Activated naive CD8-positive, alpha-beta T cell treated with anti-CD3 and anti-CD28 coated beads, Interleukin-2, amount 50 U/mL, for 24 hours (primary cell): ENCODE data around the gene ZNF385B.

Experiments used
- ATAC-seq: fragments of 150-1000 bp; cut with Tn5 transposase; one replicate; pipeline ENCODE4 v1.10.0; 2021
- DNase-seq: peaks from one replicate; pipeline ENCODE4 v3.0.0; 2021
- H3K27ac Mint-ChIP-seq: one replicate; pipeline ENCODE4 v1.8.0; 2021; ENCODE audit warnings: mild to moderate bottlenecking, mixed read lengths
- H3K27me3 Mint-ChIP-seq: one replicate; pipeline ENCODE4 v1.8.0; 2021; ENCODE audit warnings: mixed read lengths
- H3K36me3 Mint-ChIP-seq: one replicate; pipeline ENCODE4 v1.8.0; 2021; ENCODE audit warnings: low read depth, mixed read lengths
- H3K4me1 Mint-ChIP-seq: one replicate; pipeline ENCODE4 v1.8.0; 2021; ENCODE audit warnings: mixed read lengths
- H3K4me3 Mint-ChIP-seq: one replicate; pipeline ENCODE4 v1.8.0; 2021; ENCODE audit warnings: mild to moderate bottlenecking, moderate library complexity, mixed read lengths
- H3K9me3 Mint-ChIP-seq: one replicate; pipeline ENCODE4 v1.8.0; 2021; ENCODE audit warnings: mixed read lengths

ZNF385B gene

DNA sequence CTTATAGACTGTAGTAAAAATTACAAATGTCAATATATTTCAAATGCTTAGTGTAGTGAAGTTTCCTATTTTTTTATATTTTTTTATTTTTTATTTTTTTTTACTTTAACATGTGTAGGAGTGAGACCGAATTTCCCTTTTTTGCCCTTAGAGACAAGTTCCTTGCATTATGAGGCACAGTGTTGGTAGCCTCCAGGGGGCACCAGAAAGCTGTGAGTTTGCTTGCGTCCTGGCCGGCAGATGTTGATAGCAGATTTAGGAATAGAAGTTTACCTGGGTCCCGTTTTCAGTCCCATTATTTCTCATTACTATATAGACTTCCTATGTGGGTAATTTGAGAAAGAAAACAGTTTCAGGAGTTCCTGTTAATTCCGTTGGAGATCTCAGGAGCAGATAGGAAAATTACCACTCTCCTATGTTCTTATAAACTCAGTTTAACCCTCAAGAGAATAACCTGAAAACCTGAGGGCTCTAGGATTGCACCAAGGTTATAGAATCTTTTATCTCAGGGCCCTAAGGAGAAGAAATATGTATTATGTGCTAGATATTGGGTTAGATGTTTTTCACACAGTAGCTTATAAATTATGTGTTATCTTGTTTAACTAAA, 439.3 kb downstream of the ZNF385B start:
- no peak for ATAC-seq
- H3K36me3 Mint-ChIP-seq: no peaks in the 10 kb centered on the region
- no peaks in the 10 kb centered on the region for H3K4me1 Mint-ChIP-seq
- no peak overlapping the region for H3K4me3 Mint-ChIP-seq
- H3K9me3 Mint-ChIP-seq: no peaks in the 10 kb centered on the region
- peaks cover 4% of the 10 kb centered on the region for H3K27me3 Mint-ChIP-seq
- DNase-seq: peak; percentile 61
- no peak overlapping the region for H3K27ac Mint-ChIP-seq

DNA sequence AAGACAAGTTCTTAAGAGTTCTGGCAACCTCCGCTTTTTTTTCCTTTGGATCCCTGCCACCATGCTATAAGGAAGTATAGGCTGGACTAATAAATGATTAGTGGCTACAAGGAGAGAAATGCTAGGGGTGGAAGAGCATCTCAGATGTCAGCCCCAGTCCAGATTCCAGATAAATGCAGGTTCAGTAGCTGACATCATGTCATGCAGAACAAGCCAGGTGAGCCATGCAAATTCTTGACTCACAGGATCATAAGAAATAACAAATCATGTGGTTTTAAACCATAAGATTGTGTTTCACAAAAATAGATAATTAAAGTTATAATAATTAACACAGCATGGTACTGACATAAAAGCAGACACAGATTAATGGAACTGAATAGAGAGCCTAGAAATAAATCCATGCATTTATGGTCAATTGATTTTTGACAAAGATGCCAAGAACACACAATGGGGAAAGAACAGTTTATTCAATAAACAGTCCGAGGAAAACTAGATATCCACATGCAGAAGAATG, 443.9 kb downstream of the ZNF385B start:
- Mint-ChIP-seq H3K27me3 (peaks cover 12% of the 10 kb centered on the region), H3K36me3 (no peaks in the 10 kb centered on the region), H3K27ac (no peak overlapping the region), H3K4me3 (no peak overlapping the region), H3K9me3 (no peaks in the 10 kb centered on the region), H3K4me1 (no peaks in the 10 kb centered on the region)
- ATAC-seq (no peak), DNase-seq (no peak)

DNA sequence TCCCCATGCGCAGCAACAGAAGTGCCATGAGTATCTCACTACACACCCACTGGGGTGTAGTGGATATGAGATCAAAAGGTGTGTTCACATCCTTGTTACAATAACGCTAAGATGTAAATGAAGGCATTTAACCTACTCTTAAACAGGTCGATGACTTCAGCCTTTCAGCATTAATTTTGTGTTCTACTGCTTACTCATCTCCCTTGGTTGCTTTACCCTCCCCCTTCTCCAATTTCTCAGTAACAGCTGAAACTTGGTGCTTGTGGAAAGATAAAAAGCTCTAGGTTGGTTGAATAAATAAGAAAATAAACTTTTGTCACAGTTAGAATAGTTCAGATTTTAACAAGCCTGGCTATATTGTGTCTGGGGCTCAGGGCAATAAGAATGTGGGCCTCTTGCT, 449.3 kb downstream of the ZNF385B start:
- Mint-ChIP-seq H3K27ac (no peak overlapping the region), H3K4me3 (no peak overlapping the region), H3K9me3 (no peaks in the 10 kb centered on the region), H3K36me3 (no peaks in the 10 kb centered on the region), H3K27me3 (peaks cover 29% of the 10 kb centered on the region), H3K4me1 (peaks cover 2% of the 10 kb centered on the region)
- ATAC-seq (no peak), DNase-seq (no peak)

DNA sequence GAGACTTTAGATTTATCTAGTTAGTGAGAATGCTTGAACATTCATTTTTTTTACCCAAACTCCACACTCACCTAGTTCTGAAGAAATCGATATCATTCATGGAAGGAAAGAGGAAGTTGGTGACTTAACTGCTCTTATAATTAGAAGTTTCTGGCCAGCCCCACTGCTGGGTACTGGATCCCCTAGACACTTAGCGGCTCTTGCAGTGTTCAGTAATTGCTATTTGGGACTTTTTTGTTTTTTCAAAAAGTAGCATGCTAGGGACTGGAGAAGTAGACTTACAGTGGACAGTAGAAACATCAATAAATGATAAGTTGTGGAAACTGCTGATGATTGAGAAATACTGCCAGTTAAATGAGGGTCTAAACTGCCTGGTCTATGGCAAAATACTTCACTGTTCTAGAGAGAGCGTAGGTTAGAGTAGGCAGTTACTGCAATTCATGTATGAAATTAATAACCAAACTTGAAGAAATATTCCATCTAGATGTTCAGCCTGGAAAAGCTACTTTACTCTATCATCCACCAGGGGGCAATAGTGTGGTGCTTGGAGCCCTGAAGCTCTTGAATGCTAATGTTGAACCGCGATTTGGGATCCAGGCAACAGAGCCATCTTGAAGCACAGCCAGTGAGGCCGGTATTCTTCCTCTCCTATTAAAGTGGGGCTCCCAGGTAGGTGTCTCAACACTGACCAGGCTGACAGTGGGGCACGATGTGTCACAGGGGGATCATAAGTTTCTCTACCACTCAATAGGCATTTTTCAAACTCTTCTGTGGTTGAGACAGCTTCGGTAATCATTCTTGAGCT, 450.7 kb downstream of the ZNF385B start:
- no peaks in the 10 kb centered on the region for H3K36me3 Mint-ChIP-seq
- H3K27ac Mint-ChIP-seq: no peak overlapping the region
- H3K4me3 Mint-ChIP-seq: no peak overlapping the region
- H3K27me3 Mint-ChIP-seq: peaks cover 32% of the 10 kb centered on the region
- H3K4me1 Mint-ChIP-seq: peaks cover 2% of the 10 kb centered on the region
- ATAC-seq: peak; percentile 10
- peak; percentile 13 for DNase-seq
- no peaks in the 10 kb centered on the region for H3K9me3 Mint-ChIP-seq

DNA sequence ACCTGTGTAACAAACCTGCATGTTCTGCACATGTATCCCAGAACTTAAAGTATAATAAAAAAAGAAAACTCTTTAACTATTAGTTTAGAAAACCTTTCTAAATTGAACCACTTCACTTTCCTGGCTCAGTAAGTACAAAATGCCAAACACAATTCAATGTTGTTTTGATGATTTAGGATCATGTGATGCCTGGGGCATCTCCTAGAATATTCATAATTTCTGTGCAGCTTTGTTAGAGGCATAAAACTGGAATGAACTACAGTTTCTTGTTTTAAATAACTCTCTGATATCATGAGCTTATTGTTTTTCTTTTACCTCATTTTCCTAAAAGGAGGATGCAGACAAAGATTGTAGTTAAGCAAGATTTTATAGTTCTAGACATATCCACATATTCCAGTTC, 457.8 kb downstream of the ZNF385B start:
- Mint-ChIP-seq H3K9me3 (no peaks in the 10 kb centered on the region), H3K27me3 (peaks cover 16% of the 10 kb centered on the region), H3K27ac (no peak overlapping the region), H3K4me3 (no peak overlapping the region), H3K4me1 (no peaks in the 10 kb centered on the region), H3K36me3 (no peaks in the 10 kb centered on the region)
- no peak for DNase-seq
- no peak for ATAC-seq

DNA sequence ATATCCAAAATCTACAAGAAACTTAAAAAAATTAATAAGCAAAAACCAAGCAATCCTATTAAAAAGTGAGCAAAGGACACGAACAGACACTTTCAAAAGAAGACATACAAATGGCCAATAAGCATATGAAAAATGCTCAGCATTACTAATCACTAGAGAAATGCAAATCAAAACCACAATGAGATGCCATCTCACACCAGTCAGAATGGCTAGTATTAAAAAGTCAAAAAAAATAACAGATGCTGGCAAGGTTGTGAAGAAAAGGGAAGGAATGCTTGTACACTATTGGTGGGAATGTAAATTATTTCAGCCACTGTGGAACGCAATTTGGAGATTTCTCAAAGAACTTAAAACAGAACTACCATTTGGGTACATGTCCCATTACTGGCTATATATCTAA, 467.9 kb downstream of the ZNF385B start:
- H3K27me3 Mint-ChIP-seq: no peaks in the 10 kb centered on the region
- no peak overlapping the region for H3K4me3 Mint-ChIP-seq
- no peaks in the 10 kb centered on the region for H3K9me3 Mint-ChIP-seq
- ATAC-seq (no peak), DNase-seq (no peak)
- H3K4me1 Mint-ChIP-seq: no peaks in the 10 kb centered on the region
- H3K36me3 Mint-ChIP-seq: no peaks in the 10 kb centered on the region
- H3K27ac Mint-ChIP-seq: no peak overlapping the region
